Ishikawa (cell line): ENCODE data around the gene GLRX5.

Source experiments
- CEBPB ChIP-seq: IDR thresholded peaks from 2 replicates; pipeline ENCODE4 v1.6.1; 2012
- EP300 ChIP-seq: IDR thresholded peaks from 2 replicates; pipeline ENCODE4 v1.6.1; 2012; ENCODE audit warnings: borderline replicate concordance
- TF ChIP-seq, protein P1 (sequence below): IDR thresholded peaks from 2 replicates; pipeline ENCODE4 v1.6.1; 2012
- TF ChIP-seq, protein P2 (sequence below): IDR thresholded peaks from 2 replicates; pipeline ENCODE4 v1.6.1; 2012; ENCODE audit warnings: low read depth, mild to moderate bottlenecking

DNA sequence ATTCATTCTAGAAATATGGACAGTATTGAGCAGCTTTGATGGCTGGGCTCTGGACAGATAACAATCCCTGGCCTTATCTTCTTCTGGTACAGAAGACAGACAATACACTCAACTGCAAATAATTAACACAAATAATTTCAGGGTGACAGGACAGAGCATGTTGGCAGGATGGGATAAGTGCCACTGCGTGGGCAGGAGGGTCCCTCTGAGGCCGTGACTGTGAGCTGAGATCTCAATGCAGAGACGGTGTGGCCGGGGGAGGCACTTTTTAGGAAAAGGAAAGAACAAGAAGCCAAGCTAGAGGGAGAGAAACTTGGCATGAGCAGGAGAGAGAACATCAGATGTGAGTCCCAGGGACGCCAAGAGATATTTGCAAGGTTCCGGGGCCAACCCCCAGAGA lies 26.5 kb upstream of the GLRX5 start:
- TF ChIP-seq, protein P1, sequence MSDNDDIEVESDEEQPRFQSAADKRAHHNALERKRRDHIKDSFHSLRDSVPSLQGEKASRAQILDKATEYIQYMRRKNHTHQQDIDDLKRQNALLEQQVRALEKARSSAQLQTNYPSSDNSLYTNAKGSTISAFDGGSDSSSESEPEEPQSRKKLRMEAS = no peak
- TF ChIP-seq EP300 (no peak), CEBPB (no peak)
- TF ChIP-seq, protein P2, sequence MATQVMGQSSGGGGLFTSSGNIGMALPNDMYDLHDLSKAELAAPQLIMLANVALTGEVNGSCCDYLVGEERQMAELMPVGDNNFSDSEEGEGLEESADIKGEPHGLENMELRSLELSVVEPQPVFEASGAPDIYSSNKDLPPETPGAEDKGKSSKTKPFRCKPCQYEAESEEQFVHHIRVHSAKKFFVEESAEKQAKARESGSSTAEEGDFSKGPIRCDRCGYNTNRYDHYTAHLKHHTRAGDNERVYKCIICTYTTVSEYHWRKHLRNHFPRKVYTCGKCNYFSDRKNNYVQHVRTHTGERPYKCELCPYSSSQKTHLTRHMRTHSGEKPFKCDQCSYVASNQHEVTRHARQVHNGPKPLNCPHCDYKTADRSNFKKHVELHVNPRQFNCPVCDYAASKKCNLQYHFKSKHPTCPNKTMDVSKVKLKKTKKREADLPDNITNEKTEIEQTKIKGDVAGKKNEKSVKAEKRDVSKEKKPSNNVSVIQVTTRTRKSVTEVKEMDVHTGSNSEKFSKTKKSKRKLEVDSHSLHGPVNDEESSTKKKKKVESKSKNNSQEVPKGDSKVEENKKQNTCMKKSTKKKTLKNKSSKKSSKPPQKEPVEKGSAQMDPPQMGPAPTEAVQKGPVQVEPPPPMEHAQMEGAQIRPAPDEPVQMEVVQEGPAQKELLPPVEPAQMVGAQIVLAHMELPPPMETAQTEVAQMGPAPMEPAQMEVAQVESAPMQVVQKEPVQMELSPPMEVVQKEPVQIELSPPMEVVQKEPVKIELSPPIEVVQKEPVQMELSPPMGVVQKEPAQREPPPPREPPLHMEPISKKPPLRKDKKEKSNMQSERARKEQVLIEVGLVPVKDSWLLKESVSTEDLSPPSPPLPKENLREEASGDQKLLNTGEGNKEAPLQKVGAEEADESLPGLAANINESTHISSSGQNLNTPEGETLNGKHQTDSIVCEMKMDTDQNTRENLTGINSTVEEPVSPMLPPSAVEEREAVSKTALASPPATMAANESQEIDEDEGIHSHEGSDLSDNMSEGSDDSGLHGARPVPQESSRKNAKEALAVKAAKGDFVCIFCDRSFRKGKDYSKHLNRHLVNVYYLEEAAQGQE = no peak
